GM23248 (cell line): Measurements from ENCODE around the gene KLB.

Experiments
- EZH2 ChIP-seq: fragments of 200-600 bp; sonication (generic); IDR thresholded peaks from 2 replicates; pipeline ENCODE4 v1.6.1; 2018; ENCODE audit warnings: antibody characterized with exemption, mild to moderate bottlenecking; ENCODE audit not compliant: insufficient read depth, poor library complexity, severe bottlenecking
- EZH2phosphoT487 ChIP-seq: fragments of 200-600 bp; sonication (generic); IDR thresholded peaks from 2 replicates; pipeline ENCODE4 v1.6.1; 2018; ENCODE audit warnings: antibody characterized with exemption, moderate library complexity, mild to moderate bottlenecking, low read depth; ENCODE audit not compliant: insufficient read depth

DNA sequence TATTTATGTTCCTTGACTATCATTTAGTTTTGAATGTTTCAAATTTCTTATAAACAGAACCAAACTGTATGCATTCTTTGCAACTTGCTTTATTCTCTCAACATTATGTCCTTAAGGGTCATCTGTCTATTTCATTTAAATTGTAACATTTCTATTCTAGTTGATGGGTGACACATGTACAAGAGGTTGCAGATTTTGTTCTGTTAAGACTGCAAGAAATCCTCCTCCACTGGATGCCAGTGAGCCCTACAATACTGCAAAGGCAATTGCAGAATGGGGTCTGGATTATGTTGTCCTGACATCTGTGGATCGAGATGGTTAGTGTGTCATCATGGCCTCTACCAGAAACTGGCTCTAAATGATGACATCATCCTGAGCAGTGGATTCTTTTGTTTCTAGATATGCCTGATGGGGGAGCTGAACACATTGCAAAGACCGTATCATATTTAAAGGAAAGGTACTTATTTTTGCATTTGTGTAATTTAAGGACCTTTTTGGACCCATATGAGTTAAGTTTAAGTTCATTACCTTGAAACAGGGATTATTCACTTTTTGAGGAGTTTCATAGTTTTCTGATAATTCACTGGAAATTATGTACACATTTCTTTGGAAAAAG is 58.3 kb downstream of the KLB start:
- TF ChIP-seq EZH2 (no peak), EZH2phosphoT487 (no peak)
